H4 (cell line): Measurements from ENCODE around the gene AP5Z1. TPM values are rescaled to one million over a fixed set of nuclear protein-coding genes. Genes with fewer than 3 reads are reported as not detected.
"Not testable (repeated sequence)": the region's sequence is repeated elsewhere in the genome, so short reads cannot be mapped to it uniquely, and the experiment has no call there.

ENCODE experiments used
- DNase-seq: peaks from one replicate; pipeline ENCODE4 v3.0.0-alpha.2; 2015; ENCODE audit warnings: low spot score
- total RNA-seq: library from RNA; depleted of rRNA; stranded (reverse); fragments of >200 nt; shearing (Covaris generic); gene quantifications from 2 replicates; pipeline ENCODE4 v1.2.3, GENCODE V29; 2014

AP5Z1 gene
- total RNA-seq, 1 experiment from 2014 or later = 14.6 TPM

DNA sequence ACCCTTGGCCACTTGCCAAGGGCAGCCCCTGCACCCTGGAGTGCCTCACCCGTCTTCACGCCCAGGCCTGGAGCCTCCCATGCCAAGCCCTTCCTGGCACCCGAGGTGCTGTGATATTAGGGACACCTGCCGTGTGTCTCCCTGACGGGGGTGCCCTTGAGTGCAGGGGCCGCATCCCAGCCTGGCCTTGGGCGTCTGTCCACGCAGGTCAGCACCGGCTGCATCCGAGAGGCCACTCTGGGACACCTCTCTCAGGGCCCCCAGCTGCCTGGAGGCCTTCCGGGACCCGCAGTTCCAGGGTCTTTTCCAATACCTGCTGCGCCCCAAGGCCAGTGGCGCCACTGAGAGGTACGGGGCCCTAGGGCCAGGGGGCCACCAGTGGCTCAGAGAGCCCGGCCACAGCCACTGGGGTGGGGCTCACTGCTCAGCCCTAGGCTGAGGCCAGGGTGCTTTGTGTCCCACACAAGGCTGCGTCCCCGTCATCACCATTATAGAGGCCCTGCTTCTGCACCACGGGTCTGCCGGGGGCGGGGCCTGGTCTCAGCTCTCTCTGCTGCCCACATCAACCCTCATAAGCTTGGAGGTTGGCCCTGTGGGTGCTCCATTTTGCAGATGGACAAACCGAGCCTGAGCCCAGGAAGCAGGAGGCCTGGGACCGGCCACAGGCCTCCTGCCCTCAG, 12.7 kb downstream of the AP5Z1 start:
- DNase-seq = no peak

DNA sequence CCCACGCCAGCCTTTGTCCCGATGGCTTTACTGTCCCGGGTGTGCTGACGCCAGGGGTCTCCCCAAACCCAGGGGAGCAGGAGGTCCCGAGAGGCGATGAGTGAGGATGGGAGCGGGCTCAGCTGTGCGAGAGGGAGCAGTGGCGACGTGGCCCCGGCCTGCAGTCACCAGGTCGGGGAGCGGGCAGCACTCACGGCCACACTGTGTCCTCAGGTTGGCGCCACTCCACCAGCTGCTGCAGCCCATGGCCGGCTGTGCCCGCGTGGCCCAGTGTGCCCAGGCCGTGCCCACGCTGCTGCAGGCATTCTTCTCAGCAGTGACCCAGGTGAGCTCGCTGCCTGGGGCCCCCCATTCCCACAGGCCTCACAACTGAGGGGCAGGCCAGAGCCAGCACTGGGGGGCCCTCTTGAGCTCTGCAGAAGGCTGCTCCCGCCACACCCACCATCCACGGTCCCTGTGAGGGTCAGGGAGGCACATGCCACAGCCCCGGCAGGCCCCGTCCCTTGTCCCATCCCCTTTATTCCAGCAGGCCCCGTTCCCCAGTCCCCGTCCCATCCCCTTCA, 13.3 kb downstream of the AP5Z1 start:
- DNase-seq = no peak

DNA sequence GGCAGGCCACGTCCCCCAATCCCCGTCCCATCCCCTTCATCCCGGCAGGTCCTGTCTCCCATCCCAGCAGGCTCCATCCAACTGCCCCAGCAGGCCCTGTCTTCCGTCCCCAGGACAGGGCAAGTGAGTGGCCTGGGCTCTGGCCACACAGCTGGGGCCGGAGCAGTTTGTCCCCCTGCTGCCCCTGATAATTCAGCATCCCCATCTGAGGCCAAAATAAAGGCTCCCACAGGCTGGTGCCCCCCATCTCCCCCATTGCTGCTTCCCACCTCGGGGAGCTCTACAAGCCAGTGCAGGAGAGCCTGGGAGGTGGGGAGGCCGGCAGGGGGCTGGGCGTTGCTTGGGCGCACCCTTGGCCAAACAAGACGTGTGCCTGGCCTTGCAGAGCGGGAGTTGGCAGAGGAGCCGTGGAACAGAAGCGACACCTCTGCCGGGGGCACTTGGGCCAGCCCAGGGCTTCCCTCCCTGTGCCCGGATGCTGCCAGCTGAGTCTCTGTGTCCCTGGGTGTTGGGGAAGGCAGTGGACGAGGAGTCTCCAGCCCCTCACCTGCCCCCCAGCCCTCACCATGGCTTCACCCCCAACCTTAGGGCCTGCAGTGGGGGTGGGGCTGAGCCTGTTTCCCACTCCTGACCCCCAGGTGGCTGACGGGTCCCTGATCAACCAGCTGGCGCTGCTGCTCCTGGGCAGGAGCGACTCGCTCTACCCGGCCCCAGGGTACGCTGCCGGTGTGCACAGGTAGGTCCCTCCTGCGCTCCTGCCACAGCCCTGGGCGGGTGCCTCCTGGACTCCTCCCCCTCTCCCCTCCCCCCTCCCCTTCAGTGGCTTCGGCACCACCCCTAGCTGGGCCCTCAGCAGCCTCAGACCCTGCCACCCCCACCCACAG, 14.0 kb downstream of the AP5Z1 start:
- no peak for DNase-seq

DNA sequence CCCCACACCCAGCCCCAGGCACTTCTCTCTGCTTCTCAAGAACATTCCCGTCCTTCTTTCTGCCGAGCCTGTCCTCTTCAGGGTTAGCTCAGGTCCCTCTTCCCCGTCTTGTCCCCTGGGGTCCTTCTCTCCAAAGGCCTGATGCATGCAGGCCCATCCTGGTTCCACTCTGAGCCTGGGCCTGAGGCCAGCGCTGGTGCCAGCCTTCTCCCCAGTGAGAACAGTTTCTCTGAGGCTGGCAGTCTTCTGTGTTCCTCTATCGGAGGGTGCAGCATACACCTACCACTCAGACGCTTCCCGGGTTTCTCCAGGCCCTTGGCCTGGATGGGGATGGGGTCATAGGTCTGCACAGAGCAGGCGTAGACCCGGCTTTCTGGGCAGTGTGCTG, 14.6 kb downstream of the AP5Z1 start:
- DNase-seq = no peak

DNA sequence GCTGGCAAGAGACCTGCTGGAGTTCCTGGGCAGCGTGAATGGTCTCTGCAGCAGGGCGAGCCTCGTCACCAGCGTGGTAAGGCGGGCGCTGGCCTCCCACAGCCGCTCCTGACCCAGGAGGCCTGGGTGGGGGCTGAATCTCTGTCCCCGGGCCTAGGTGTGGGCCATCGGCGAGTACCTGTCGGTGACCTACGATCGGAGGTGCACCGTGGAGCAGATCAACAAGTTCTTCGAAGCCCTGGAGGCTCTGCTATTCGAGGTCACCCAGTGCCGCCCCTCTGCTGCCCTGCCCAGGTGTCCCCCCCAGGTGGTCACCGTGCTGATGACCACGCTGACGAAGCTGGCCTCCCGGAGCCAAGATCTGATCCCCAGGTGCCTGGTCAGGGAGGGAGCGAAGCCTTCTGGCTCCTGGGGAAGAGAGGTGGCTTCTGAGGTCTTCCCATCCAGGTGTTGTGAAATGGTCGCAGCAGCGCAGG, 15.1 kb downstream of the AP5Z1 start:
- DNase-seq = no peak

DNA sequence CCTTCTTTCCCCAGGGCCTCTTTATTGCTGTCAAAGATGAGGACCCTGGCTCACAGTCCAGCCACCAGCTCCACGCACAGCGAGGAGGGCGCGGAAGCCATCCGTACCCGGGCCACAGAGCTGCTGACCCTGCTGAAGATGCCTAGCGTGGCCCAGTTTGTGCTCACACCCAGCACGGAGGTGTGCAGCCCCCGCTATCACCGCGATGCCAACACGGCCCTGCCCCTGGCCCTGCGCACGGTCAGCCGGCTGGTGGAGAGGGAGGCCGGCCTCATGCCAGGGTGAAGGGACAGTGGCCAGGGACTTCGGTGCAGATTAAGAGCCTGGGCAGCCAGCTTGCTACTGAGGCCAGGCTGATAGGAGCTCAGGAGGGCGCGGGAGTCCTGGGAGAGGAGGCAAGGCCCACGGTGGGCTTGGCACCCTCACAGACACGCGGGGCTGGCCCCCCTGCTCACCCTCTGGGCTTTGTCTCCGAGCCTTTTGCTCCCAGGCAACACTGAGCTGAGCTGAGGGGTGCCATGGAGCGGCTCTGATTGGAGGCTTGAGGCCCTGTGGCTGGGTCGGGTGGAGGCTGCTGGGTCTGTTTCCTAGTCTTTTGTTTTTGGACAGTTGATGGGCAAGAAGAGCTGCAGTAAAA, 15.8 kb downstream of the AP5Z1 start:
- no peak for DNase-seq

DNA sequence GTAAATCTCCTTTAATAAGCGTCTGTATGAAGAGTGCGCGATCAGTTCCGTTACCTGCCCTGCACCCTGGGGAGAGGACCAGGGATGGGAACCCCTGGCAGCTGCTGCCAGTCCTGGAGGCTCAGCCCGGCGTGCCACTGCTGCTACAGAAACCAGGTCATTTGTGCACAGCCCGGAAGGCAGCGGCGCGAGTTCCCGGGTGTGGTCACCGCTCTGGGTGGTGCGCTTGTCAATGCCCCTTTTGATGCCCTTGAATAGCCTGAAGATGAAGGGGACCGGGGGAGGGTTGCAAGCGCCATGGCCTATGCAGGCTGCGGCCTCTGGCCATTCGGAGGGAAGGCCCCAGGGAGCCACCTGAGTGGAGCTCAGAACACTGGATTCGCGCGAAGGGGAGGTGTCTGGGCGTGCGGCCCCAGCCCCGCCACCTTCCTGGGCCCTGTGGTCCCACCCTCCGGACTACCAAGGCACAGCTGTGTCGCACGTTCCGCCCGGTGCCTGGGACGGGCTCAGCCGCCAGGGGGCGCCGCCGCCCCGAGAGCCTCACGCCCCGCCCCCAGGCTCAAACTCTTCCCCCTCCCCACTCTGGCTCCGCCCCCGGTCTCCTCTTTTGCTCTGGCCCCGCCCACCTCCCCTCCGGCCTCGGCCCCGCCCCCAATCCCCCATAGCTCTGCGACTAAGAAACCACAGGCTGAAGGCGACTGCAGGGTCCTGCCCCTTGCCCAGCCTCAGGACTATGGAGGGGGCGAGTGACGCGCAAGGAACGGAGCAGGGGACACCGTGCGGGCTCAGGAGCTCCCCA, 16.5 kb downstream of the AP5Z1 start:
- DNase-seq = no peak

DNA sequence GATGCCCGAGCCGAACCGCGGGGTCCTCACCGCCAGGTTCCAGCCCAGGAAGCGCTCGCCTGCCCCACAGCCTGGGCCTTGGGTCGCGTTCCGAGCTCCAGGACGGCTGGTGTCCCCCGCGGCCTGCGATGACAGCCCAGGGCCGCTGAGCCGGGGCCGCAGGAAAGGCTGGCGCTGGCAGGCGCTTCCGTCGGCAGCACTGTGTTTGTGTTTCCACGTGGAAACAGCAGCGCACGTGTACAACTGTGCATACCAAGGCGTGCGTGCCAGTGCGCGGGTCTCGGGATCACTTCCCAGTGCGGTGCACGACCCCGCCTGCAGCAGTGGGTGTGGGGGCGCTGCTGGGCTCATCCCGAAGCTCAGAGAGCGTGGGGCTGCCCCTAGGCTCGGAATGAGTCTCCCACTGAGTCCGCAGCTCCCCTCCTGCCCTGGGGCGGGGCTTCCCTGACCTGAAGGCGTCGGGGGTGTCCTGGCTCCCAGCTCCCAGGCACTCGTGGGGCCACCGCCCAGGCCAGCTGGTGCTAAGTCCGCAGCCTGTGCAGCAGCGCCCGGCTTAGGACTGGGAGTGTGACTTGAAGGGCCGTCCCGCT, 17.2 kb downstream of the AP5Z1 start:
- no peak for DNase-seq

DNA sequence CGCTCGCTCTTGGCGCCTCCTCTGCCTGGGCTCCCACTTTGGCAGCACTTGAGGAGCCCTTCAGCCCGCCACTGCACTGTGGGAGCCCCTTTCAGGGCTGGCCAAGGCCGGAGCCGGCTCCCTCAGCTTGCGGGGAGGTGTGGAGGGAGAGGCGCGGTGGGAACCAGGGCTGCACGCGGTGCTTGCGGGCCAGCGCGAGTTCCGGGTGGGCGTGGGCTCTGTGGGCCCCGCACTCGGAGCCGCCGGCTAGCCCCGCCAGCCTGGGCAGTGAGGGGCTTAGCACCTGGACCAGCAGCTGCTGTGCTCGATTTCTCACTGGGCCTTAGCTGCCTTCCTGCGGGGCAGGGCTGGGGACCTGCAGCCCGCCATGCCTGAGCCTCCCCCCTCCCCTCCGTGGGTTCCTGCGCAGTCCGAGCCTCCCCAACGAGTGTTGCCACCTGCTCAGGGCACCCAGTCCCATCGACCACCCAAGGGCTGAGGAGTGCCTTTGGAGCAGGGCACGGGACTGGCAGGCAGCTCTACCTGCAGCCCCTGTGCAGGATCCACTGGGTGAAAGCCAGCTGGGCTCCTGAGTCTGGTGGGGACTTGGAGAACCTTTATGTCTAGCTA, 18.1 kb downstream of the AP5Z1 start:
- DNase-seq = not testable (repeated sequence)

DNA sequence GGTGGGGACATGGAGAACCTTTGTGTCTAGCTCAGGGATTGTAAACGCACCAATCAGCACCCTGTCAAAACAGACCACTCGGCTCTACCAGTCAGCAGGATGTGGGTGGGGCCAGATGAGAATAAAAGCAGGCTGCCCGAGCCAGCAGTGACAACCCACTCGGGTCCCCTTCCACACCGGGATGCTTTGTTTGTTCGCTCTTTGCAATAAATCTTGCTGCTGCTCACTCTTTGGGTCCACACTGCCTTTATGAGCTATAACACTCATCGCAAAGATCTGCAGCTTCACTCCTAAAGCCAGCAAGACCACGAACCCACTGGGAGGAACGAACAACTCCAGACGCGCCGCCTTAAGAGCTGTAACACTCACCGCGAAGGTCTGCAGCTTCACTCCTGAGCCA, 18.7 kb downstream of the AP5Z1 start:
- DNase-seq = not testable (repeated sequence)

DNA sequence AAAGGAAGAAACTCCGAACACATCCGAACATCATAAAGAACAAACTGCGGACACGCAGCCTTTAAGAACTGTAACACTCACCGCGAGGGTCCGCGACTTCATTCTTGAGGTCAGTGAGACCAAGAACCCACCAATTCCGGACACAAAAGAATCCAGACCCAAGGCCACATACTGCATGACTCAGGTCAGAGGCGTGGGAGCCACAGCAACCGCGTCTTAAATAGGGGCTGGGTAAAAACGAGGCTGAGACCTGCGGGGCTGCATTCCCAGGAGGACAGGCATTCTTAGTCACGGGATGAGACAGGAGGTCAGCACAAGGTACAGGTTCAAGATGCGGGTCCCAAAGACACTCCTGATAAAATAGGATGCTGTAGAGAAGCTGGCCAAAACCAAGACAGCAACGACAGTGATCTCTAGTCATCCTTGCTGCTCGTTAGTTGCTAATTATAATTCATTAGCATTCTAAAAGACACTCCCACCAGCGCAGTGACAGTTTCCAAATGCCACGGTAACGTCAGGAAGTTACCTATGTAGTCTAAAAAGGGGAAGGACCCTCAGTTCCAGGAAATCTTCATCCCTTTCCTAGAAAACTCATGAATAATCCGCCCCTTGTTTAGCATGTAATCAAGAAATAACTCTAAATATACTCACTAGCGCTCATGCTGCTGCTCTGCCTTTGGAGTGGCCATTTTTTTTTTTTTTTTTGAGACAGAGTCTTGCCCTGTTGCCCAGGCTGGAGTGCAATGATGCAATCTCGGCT, 19.3 kb downstream of the AP5Z1 start:
- no peak for DNase-seq

DNA sequence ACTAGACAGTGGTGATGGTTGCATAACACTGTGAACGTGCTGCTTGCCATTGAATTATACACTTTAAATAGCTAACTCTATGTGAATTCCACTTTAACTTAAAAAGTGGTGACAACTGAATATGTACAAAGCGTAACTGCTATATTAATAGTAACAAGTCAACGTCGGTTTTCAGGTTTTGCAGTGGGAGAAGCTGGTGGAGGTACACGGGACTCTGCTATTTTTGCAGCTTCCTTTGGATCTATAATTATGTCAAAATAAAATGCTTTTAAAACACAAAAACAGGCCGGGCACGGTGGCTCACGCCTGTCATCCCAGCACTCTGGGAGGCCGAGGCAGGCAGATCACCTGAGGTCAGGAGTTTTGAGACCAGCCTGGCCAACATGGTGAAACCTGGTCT, 21.0 kb downstream of the AP5Z1 start:
- no peak for DNase-seq

DNA sequence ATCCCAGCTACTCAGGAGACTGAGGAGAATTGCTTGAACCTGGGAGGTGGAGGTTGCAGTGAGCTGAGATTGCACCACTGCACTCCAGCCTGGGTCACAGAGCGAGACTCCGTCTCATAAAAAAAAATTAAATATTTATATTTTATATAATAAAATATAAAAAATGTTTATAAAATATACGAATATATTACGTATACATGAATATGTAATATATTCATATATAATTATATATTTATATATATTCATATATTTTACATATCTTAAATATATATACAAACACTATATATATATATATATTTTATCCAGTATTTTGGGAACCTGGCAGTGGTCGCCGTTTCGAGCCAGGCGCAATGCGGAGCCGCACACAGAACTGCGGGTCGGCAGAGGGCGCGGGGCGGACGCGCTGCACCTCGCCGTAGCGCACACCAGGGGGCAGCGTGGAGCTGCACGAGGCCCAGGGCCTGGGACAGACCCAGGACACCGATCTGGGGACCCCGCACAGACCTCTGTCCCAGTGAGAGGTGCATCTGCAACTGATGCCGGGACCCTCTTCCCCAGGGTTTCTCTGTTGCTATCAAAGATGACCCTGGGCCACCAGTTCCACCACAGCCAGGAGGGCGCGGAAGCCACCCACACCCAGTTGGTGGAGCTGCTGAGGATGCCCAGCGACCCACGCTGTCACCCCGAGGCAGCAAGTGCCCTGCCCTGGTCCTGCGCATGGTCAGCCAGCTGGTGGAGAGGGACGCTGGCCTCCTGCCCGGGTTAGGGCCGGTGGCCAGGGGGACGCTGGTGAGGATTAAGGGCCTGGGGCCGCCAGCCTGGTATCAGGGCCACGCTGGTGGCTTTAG, 22.7 kb downstream of the AP5Z1 start:
- DNase-seq = no peak

DNA sequence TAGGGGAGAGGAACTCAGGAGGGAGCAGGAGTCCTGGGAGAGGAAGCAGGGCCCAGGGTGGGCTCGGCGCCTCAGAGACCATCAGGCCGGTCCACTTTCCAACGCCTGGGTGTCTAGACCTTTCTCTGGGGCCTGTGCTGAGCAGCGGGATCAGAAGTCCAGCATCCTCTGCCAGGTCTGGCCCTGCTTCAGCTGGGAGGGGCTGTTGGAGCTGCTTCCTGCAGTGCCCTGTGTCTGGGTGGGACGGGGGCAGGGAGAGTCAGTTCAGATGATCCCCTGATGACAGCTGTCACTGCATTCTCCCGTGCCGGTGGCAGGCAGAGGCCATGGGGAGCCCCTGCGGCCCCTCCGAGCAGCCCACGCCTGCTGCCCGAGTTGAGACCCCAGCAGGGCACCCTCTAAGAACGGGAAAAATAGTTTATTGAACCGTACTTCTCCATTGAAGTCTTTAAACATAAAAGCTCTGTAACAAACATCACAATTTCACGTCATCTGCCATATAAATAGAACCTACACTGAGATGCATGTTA, 23.3 kb downstream of the AP5Z1 start:
- no peak for DNase-seq

DNA sequence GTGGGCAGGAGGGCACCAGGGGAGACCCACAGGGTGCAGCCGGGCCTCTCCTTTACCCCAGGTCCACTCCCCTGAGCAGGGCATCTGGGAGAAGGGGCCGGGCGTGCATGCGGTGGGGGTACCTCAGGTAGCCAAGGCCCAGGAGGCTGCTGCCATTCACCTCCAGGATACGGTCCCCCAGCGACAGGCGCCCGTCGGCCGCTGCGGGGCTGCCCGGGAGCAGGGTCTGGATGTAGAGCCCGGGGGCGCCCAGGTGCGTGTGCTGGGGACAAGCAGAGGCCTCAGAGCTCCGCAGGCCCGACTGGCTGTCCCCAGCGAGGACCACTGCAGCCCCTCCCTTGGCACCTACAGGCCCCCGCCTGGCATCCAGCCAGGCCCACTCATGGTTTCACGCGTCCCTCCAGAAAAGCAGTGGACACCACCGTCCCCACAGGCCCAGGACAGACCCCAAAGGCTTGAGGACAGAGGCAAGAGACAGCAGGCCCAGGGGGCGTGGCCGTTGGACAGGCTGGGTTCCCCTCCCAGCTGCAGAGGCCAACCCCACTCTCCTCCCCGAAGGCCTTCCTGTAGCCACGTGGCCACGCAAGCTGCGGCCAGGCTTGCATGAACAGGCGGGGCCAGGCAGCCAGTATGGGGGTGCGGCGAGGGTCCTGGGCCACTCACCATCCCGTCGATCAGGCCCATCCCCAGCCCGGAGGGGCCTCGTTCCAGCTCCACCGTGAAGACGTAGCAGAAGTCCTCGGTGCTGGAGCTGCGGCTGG, 24.3 kb downstream of the AP5Z1 start:
- DNase-seq = no peak

DNA sequence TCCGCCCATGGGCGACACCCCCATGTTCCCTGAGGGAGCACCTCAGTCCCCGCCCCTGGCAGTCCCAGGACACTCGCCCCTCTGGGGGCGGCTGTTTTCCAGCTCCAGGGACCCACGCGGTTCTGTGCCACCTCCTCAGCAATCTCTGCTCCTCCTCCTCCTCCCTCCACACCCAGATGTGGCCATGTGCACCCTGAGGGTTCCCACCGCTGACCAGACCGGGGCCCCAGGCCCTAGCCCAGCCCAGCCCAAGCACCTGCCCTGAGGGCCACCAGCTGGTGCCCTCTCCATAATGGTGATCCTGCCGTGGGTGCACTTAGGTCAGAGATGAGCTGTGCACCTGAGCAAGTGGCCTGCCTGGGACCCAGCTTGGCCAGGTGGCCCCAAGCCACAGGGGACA, 25.1 kb downstream of the AP5Z1 start:
- no peak for DNase-seq

DNA sequence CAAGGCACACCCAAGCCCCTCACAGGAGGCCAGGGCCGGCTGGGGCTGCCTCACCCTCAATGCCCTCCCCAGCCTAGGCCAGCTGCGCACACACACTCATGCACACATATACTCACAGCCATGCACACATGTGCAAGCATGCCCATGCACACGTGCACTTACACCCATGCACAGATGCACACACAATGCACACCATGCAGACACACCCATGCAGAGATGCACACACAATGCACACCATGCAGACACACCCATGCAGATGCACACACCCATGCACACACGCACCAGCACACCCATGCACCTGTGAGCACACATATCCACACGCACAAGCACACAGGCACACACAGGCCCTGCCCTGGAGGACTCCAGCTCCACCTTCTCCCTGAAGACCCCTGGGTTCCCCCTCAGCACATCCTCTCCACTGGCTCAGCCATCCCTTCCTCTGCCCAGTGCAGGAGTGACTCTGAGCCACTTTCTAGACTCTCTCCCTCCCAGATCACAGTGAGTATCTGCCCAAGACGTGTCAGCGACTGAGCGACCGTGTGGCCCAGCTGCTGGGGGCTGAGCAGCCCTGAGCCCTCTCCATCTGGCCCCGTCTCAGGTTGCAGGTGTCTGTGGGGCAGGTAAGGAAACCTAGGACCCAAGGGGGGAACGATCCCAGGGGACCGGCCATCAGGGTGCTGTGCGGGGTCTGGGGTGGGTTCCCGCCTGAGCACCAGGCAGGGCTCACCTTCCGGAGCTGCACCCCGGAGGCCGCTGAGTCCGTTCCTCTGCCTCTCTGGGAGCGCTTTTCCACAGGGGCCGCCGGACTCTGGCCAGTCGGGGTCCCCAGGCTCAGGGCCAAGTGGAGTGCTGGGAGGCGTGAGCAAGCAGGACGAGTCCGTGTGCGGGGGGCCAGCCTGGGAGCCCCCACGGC, 25.8 kb downstream of the AP5Z1 start:
- DNase-seq = no peak
